ENCODE results near the gene LMTK3.

DNA sequence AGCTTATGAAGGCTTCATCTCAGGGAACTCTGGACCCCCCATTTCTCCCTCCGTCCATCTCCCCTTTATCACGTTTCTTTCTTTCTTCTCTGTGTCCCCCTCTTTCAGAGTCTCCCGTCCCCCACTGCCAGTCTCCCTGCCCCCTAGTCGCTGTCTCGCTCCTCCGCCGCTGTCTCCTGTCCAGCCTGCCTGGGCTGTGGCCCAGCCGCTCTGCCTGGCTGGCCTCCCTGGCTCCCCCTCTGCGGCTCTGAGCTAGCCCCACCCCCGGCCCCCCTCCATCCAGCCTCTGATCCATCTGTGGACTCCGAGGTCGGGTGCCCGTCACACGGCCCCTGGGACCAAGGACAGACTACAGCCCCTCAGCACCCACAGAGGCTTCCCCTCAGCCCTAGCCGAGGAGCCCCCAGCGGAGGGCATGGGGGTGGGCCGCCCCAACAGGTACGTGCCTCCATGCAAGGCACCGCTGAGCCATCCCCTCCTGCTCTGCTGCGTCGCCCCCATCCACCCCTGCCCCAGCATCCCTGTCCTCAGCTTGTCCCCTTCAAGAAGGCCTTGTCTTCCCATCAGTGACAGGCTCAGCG lies 57.4 kb downstream of the LMTK3 start:
- TF ChIP-seq, protein P1, sequence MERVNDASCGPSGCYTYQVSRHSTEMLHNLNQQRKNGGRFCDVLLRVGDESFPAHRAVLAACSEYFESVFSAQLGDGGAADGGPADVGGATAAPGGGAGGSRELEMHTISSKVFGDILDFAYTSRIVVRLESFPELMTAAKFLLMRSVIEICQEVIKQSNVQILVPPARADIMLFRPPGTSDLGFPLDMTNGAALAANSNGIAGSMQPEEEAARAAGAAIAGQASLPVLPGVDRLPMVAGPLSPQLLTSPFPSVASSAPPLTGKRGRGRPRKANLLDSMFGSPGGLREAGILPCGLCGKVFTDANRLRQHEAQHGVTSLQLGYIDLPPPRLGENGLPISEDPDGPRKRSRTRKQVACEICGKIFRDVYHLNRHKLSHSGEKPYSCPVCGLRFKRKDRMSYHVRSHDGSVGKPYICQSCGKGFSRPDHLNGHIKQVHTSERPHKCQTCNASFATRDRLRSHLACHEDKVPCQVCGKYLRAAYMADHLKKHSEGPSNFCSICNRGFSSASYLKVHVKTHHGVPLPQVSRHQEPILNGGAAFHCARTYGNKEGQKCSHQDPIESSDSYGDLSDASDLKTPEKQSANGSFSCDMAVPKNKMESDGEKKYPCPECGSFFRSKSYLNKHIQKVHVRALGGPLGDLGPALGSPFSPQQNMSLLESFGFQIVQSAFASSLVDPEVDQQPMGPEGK (CRISPR knock-in tag; IDR thresholded peaks at IDR 0.05; ENCODE audit: borderline replicate concordance): no peak
- TF ChIP-seq BACH2 (CRISPR knock-in tag; IDR thresholded peaks at IDR 0.05; ENCODE audit: borderline replicate concordance) (no peak), ARNTL (CRISPR knock-in tag; IDR thresholded peaks at IDR 0.05; ENCODE audit: borderline replicate concordance, low read depth) (no peak), RARB (CRISPR knock-in tag; IDR thresholded peaks at IDR 0.05) (no peak), TOX (CRISPR knock-in tag; IDR thresholded peaks at IDR 0.05; ENCODE audit: borderline replicate concordance) (no peak), PPARA (CRISPR knock-in tag; IDR thresholded peaks at IDR 0.05; ENCODE audit: borderline replicate concordance) (no peak), ZNF8 (CRISPR knock-in tag; IDR thresholded peaks at IDR 0.05) (no peak)

Measured in SK-N-SH treated with all-trans-retinoic acid at 6 μM for 48 hours (cell line).